Left ventricle myocardium superior (tissue), 1 donor: Measurements from ENCODE around the gene LTBP2. TPM values are rescaled to one million over a fixed set of nuclear protein-coding genes. Genes with fewer than 3 reads are reported as not detected.

Source experiments
- ATAC-seq: fragments of 200-7000 bp; cut with Tn5 transposase; one replicate; pipeline ENCODE4 v1.9.1; 2020; ENCODE audit warnings: mild to moderate bottlenecking, moderate library complexity
- DNase-seq: peaks from one replicate; pipeline ENCODE4 v3.0.0-alpha.2; 2020
- intact Hi-C: fragments of 100-400 bp; cut with micrococcal nuclease; formaldehyde crosslinking; loops from one replicate; pipeline ENCODE4 v1.11.0; 2022
- total RNA-seq: library from RNA; stranded (reverse); fragmentation: NEBNext Ultra II Directional; extraction: Animal tissue kit (Norgen Biotek cat#: 25700); gene quantifications from one replicate; pipeline ENCODE4 v1.2.1, GENCODE V29; 2021
- donor health status: DM: no; HTN: yes; CAD: no; lungs with severe emphysema.

The LTBP2 gene
- total RNA-seq, 1 donor from 2014 or later: 16.0 TPM

DNA sequence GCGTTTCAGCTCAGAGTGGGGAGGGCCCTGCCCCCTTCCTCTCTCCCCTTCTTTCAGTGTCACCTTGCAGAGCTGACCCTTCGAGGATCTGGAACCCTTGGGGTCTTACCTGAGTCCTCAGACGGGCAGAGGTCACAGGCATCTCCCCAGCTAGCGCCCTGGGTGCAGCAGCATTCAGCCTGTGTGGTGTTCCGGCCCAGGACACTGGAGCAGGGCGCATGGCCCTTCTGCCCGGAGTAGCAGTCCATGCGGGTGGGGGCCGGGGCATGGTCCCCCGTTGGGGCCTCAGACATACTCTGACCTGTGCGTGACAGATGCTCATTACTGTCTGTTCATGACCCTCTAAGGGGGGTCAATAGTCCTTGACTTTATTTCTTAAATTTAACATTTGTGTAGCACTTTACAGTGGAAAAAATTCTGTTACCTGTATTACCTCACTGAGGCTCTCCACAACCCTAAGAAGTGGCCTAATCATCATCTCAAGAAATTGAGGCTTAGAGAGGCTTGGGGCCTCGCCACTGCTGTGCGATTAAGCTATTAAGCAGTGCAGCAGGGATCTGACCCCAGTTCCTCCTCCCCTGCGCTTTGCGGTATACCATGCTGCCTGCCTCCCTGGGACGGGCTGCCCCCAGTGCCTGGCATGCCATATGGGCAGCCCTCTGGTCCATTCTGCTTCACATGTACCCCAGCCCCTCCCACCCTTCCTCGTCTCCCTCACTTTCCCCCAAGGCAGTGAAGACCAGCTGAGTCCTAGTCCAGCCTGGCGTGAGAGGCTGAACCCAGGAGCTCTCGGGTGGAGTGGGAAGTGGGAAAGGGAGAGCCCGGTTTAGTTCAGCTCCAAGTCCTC lies 106.9 kb downstream of the LTBP2 start:
- DNase-seq (no peak), ATAC-seq (no peak)
- intact Hi-C loops: no loop called here

DNA sequence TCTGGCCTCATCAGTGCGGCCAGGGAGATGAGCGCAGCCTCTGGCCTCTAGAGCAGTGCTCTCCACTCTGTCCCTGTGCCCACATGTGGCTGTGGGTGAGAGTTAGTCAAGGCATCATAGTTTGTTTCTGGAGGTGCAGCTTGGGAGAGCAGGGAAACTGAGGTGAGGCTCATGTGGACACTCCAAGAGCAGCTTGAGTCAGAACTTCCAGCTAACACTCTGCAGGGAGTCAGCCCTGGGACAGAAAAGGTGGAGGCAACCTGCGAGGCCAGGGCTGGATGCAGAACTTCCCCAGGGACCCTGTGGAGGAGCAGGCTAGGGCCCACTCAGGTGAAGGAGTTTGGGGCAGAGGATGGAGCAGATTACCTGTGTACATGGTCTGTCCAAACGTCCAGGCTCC lies 107.6 kb downstream of the LTBP2 start:
- ATAC-seq (no peak), DNase-seq (no peak)
- intact Hi-C loops: no loop called here

DNA sequence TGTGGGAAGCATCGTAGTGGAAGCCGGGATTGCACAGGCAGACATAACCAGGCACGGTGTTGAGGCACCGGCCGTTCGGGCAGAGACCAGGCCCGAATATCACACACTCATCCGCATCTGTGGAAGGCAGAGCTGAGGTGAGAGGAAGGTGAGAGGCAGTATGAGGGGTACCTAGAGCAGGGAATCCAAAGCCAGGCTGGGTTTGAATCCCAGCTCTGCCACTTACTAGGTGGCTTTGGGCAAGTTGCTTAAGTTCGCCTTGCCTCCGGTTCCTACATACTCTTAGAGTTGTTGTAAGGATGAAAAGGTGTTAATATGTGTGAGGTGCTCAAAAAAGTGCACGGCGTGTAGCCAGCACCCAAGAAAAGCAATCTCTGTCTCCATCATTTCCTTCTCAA lies 108.1 kb downstream of the LTBP2 start:
- intact Hi-C loops: no loop called here
- ATAC-seq (no peak), DNase-seq (no peak)

DNA sequence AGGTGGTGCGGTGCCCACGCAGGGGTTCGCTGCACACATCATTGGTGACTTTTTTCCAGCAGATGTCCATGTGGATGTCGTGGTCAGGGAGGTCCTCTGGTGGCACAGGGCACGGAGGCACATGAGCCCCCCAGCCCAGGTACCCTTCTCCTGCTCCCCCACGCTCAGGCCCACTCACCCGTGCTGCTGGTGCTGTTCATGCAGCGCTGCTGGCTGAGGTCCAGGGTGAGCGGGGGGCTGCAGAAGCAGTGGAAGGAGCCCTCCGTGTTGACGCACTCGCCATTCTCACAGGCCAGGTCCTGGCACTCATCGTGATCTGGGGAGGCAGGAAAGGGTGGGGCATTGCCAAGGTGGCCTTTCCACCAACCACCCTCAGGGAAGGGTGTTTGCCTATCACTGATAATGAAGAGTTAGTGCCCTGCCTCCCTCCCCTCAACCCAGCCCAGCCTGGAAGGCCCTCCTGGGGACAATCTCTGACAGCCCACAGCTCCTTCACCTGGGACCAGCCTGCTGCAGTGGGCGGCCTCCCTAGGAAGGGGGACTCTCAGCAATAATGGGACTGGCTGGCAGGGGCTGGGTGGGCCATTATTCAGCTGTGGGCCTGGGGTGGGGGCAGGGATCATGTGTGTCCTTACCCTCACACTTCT lies 108.6 kb downstream of the LTBP2 start:
- intact Hi-C loops: no loop called here
- ATAC-seq (no peak), DNase-seq (no peak)

DNA sequence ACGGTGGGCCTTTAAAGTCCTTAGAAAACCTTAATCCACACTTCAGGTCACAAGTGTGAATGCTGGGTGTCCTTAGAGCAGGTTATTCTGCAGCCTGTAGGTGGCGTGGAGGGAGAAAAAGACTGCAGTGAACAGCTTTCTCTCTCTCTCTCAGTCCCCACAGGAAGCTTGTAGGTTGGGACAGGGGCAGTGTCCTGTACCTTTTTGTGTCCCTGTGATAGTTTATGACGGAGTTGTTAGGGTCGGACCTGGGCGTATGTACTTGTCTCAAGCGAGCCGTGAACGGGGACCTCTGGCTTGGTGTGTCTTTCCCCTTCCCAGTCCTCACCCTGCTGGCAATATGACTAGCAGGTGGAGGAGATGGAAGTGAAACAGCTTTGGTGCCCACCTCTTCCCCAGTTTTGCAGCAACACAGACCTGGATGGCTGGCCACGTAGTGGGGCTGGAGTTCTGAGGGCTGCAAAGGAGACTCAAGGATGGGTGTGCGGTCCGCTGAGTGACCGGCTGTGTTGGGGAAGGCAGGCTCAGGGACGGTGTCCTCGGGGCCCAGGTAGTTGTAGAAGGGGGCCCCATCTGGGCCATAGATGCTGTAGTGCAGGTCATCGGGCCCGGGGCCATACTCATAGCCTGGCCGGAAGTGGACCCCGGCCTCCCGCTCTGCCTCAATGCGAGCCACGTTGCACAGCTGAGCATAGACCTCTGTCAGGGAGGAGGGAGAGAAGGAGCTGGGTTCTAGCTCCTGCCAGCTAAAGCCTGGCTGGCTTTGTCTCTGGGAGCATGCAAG lies 109.6 kb downstream of the LTBP2 start:
- intact Hi-C loops: no loop called here
- ATAC-seq (peak; percentile 25), DNase-seq (no peak)

DNA sequence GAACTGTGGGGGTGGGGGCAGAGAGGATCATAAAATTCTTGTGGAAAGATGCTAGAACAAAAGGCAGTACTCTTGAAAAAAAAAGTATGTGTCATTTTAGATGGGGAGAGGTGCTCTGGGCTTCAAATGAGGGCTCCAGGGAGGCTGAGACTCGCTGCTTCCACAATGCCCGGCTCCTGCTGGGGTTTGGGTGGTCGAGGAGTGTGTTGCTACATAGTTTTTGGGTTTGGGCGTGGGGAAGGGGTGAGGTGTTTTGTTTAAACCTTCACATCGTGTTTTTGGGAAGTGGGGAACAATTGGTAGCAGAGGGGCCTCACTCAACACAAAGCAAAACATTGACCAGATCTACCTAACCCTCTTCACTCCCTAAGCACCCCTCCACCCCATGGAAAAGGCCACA lies 110.3 kb downstream of the LTBP2 start:
- DNase-seq: no peak
- no peak for ATAC-seq
- intact Hi-C loops: no loop called here

DNA sequence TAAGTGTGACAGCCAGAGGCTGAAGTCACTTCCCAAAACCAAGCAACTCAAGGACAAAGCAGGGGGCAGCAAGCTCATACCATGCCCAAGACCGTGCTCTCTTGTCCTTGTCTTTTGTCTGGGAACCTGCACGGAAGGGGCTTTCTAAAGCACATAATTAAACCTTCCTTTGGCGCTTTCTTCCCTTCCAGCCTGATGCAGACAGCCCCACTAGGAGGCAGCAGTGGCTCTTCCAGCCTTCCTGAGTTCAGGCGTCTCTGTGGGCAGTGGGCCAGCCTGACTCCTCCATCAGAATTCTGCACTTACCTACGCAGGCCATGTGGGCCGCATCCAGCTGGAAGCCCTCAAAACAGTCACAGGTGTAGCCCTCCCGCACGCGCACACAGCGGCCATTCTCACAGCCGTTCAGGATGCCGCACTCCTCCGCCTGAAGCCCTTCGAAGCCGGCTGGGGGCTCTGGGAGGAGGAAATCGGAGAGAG lies 110.9 kb downstream of the LTBP2 start:
- ATAC-seq (peak; percentile 55), DNase-seq (peak; percentile 81)
- intact Hi-C loops: no loop called here

DNA sequence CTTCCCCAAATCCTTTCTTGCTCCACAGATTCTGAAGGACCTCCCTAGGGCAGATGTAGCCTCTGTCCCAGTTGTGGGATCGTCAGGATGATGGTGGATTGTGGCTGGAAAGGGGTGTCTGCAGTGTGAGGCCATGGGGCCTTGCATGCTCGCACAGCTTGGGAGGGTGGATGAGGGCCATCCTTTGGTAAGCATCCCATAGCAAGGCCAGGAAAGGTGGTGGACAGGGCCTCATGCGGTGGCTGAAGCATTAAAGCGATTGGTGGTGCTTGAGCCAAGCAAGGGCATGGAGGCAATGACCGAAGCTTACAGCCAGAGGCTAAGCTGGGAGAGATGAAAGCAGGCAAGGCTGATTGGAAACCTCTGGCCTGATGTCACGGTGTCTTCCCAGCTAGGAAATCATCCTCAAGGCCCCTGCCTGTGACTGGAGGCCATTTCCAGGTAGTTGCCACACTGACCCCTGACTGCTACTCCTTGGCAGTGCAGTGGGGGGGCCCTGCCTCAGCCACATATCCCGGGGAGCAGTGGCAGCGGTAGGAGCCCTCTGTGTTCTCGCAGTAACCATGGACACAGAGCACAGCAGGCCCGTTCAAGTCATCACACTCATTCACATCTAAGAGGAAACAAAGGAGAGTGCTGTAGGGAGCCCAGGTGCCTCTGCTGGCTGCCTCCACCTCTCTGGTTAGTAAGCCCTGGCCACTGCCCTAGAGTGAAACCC lies 111.5 kb downstream of the LTBP2 start:
- ATAC-seq (no peak), DNase-seq (no peak)
- intact Hi-C loops: no loop called here

DNA sequence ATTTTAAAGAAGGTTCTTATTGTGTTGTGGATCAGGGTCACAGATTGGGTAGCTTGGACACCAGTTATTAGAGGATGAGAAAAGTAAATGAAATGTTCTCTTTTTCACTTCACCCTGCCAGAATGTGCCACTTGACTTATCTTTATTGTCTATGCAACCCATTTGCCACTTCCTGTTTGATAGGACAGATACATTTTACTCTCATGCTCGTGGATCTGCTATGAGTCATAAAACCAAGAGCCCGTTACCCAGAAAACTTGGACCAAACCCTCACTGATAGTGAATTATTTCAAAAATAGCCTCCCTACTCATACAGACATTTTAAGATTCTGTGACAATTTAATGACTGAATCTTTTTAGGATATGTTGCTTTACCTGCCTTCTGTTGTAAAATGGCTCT lies 116.7 kb downstream of the LTBP2 start:
- DNase-seq: no peak
- no peak for ATAC-seq
- intact Hi-C loops: no loop called here

DNA sequence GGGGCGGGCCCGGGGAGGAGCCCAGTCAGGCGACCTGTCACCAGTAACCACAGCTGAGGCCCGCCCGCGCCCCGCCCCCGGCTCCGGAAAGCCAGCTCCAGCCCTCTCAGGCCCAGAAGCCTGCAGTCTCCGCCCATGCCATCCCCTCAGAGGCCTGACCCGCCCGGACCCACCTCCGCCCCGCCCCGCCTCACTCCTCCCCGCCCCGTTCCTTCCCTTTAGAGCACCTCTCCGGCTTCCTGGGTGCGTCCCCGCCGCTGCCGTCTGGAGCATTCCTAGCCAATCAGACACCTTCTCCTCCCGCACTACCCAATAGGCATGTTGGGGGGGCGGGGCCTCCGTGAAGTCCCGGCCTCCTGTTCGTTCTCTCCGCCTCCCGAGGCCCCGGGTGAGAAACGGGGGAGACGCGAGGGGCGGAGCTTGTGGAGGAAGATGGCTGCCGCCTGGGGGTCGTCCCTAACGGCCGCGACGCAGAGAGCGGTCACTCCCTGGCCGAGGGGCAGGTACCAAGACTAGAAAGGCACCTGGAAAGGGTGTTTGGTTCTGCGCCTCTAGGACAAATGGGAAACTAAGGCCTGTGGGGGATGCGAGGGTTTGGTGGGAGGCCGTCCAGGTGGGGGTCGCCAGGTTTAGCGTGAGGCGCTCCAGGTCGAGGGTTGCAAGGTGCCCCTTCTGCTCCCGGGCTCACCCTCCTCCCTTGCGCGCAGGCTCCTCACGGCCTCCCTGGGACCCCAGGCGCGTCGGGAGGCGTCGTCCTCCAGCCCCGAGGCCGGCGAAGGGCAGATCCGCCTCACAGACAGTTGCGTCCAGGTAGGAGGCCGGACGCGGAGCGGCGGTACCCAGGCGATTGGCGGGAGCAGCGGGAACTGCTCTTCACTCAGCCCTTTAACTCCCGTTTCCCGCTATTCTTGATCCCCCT lies 118.4 kb downstream of the LTBP2 start, which contains the start of gene ISCA2:
ISCA2 (plus strand) TSS at position 423 of the 919 bp plus-strand sequence; CDS start at position 433, 10 bp downstream.
- ATAC-seq: peak; percentile 95
- peak; percentile 100 for DNase-seq
- intact Hi-C loops: no loop called here

DNA sequence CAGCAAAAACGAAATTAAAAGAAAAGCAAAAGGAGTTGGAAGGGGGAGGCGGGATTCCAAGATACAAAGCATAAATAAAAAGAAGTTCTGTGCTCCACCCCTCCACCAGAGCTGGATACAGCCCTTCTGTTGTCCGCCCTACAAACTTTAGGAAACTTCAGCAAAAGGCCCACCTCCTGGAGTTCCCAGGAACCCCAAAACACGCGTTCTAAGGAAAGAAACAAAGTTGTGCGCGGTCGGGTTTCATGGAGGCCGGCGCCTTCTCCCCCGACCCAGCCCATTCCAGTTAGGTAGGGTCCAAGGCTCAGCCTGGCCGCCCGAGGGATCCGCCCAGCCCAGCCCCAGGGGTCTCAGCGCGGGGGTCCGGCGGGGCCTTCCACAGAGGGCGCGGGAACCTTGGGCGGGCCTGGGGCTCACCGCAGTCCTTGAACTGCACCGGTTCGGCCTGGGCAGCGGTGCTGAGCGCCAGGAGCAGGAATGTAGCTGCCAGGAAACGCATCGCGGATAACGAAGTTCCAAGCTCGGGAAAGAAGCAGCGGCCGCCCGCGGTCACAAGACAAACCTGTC lies 119.2 kb downstream of the LTBP2 start, which contains the start of gene NPC2:
NPC2 (minus strand) TSS at position 530 of the 567 bp plus-strand sequence; CDS start at position 499, 31 bp downstream.
- intact Hi-C loops: no loop called here
- ATAC-seq (no peak), DNase-seq (no peak)

DNA sequence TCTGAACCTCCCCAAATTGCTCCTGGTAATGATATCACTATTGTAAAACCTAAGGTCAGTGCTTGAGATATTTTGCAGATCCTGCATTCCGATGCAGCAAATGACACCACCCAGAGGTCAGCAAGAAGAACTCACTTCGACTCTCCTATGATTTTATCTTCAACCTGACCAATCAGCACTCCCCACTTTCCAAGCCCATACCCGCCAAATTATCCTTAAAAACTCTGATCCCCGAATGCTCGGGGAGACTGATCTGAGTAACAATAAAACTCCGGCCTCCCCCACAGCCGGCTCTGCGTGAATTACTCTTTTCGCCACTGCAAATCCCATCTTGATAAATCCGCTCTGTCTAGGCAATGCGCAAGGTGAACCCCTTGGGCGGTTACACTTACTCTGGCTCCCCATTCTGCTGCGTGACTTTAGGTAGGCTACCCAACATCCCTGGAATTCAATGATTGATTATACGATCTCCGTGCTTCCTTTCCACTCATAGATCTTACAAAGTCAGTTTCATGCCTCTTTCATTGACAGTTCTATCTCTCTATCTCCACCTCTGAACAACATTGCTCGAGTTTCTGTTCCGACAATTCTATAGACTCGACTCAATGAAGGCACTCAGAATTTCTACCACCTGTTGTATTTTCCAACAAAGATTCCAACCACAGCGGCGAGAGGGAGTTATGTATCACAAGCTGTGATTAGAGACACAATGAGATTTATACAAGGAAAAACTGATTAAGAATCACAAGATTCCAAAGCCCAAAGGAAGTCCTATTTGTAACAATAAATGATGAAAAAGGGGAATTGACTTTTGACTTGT lies 119.9 kb downstream of the LTBP2 start:
- no peak for ATAC-seq
- intact Hi-C loops: no loop called here
- no peak for DNase-seq

DNA sequence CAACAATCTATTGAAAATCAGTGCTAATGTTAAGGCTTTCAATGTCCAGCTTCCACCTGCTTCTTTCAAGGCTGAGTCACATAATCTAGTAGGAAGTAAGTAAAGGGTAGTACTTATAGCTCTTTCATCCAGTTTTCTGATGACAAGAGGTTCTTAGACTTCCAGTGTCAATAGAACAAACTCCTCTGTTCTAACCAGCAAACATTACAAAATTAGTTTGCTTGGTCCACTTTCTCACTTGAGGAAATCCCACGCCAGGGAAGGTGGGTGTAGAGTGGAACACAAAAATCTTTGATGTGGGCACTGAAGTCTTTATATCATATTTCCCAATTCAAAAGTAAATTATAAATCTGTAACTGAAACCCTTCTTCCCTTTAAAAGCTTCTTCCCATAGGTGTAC lies 121.6 kb downstream of the LTBP2 start:
- DNase-seq: no peak
- ATAC-seq: no peak
- intact Hi-C loops: no loop called here

DNA sequence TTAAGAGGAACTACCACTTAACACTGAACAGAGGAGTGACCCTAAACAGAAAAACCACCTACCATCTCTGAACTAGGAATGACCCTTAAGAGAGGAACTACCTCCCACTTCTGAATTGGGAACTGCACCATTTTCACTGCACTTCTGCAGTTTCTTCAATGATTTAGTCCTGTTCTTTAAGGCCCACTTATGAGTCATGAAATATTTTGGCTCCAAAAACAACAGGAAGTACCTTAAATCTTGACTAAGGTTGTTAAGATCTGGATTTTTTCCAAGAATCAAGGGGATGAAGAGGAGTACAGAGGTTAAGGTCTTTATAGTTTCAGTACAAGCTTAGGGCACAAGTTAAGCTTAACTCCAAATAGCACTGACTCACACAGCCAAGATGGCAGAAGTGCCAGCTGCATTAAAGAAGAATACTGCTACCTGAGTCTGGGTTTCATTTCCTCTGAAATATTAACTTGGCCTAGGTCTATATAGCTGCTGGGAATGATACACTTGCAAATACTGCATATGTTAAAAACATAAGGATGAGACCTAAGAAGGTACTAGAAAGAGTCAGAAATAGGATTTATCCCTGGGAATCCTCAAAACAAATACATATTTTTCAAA lies 123.1 kb downstream of the LTBP2 start:
- ATAC-seq (no peak), DNase-seq (no peak)
- intact Hi-C loops: no loop called here

DNA sequence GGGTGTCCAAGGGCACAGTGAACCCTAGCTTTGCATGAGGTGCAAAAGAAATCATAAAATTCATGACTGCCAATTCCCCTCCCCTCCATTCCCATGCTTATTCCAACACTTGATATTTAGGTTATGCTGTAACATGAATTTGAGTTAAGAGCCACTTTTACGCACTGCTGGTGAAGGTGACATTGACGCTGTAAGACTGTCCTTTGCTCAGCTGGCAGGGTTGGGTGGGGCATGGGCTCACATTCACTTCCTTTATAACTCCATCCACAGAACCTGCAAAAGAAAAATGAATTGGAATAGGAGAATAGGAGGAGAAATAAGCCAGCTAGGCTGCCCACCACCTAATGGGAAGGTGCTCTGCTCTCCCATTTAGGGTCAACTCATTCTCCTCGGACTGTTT lies 125.9 kb downstream of the LTBP2 start:
- DNase-seq: no peak
- ATAC-seq: peak; percentile 41
- intact Hi-C loops: no loop called here

DNA sequence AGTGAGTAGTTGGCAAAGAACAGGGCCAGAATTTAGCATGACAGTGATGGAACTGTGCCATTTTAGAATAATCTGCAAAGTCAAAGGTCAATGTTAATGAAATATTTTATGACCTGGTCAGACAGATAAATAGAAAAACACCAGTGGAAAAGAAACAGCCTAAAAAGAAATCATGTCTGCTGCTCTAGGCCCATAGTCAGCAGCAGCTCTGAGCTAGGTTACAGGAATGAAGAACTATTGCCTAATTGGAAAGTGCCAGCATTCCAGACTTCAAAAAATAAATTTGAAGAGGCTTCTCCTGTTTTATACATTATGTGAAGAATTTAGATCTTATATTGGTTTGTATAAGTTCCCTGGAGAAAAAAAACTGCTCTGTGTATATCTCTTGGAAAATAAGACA lies 128.7 kb downstream of the LTBP2 start:
- no peak for ATAC-seq
- intact Hi-C loops: no loop called here
- DNase-seq: no peak

DNA sequence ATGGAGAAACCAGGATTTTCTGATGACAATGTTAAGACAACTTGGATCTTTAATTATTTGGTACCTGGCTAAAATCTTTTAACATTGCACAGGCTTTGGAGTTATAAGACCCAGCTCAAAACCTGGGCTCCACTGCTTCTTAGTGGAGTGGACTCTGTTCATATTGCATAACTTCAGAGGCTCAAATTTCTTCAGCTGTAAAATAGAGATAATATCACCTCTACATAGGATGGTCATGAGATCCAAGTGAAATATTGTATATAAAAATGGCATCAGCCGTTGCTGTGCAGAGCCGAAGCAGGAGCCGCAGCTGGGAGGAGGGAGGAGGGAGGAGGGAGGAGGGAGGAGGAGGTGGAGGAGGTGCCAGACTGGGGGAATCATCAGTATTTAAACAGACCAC lies 129.5 kb downstream of the LTBP2 start:
- DNase-seq: no peak
- ATAC-seq: no peak
- intact Hi-C loops: no loop called here
